ENCODE results near the gene CABP7. TPM values are rescaled to one million over a fixed set of nuclear protein-coding genes. Genes with fewer than 3 reads are reported as not detected.

Gene CABP7
- total and polyA plus RNA-seq, 2 experiments from 2014 or later: 0.16 TPM; not detected in 1

- TF ChIP-seq EZH2phosphoT487 (IDR thresholded peaks at IDR 0.05; ENCODE audit: low read depth, severe bottlenecking, unreplicated experiment) (no peak), CTCF (IDR thresholded peaks at IDR 0.05; ENCODE audit: poor library complexity) (no peak), EZH2 (IDR thresholded peaks at IDR 0.05; ENCODE audit: borderline replicate concordance) (no peak)
- DNase-seq (ENCODE audit: low spot score): no peak
Observed at GRCh38 chr22:29755889-29756288, 36.1 kb downstream of the CABP7 start.

GRCh38 chr22:29756341-29756740, 36.5 kb downstream of the CABP7 start:
- TF ChIP-seq CTCF (IDR thresholded peaks at IDR 0.05; ENCODE audit: poor library complexity): no peak
- no peak for TF ChIP-seq EZH2phosphoT487 (IDR thresholded peaks at IDR 0.05; ENCODE audit: low read depth, severe bottlenecking, unreplicated experiment)
- TF ChIP-seq EZH2 (IDR thresholded peaks at IDR 0.05; ENCODE audit: borderline replicate concordance): no peak
- Histone ChIP-seq H3K4me3 (no peak overlapping the region), H3K4me1 (ENCODE audit: insufficient read depth) (no peaks in the 10 kb centered on the region), H2AFZ (no peak overlapping the region), H3K9me2 (replicated peaks; ENCODE audit: insufficient read depth) (no peaks in the 10 kb centered on the region), H3K79me2 (no peaks in the 10 kb centered on the region), H3K4me2 (no peak overlapping the region), H3K9me3 (ENCODE audit: low read depth) (no peaks in the 10 kb centered on the region), H3K27ac (no peak overlapping the region), H4K20me1 (ENCODE audit: insufficient read depth, poor library complexity, severe bottlenecking) (no peaks in the 10 kb centered on the region), H3K27me3 (no peaks in the 10 kb centered on the region), H3K36me3 (replicated peaks; ENCODE audit: insufficient read depth, low read depth) (no peaks in the 10 kb centered on the region)
- WGBS (ENCODE audit: low lambda C conversion rate, missing lambda C conversion rate): 84% methylated on average over 7 of the region's 7 CpGs
- DNase-seq (ENCODE audit: low spot score): no peak

More at GRCh38 chr22:29755889-29756288, 36.1 kb downstream of the CABP7 start:
- H3K9me3 ChIP-seq (ENCODE audit: low read depth): no peaks in the 10 kb centered on the region
- no peak overlapping the region for H3K27ac ChIP-seq
- WGBS (ENCODE audit: low lambda C conversion rate, missing lambda C conversion rate): 88% methylated on average over 9 of the region's 9 CpGs
- H3K4me3 ChIP-seq: no peak overlapping the region
- no peaks in the 10 kb centered on the region for H4K20me1 ChIP-seq (ENCODE audit: insufficient read depth, poor library complexity, severe bottlenecking)
- H3K9me2 ChIP-seq (replicated peaks; ENCODE audit: insufficient read depth): no peaks in the 10 kb centered on the region
- no peaks in the 10 kb centered on the region for H3K36me3 ChIP-seq (replicated peaks; ENCODE audit: insufficient read depth, low read depth)
- no peaks in the 10 kb centered on the region for H3K4me1 ChIP-seq (ENCODE audit: insufficient read depth)
- H3K4me2 ChIP-seq: no peak overlapping the region
- H2AFZ ChIP-seq: no peak overlapping the region
- H3K27me3 ChIP-seq: no peaks in the 10 kb centered on the region
- no peaks in the 10 kb centered on the region for H3K79me2 ChIP-seq

GRCh38 chr22:29757096-29757495, 37.3 kb downstream of the CABP7 start:
- H3K9me2 ChIP-seq (replicated peaks; ENCODE audit: insufficient read depth): no peaks in the 10 kb centered on the region
- no peaks in the 10 kb centered on the region for H3K36me3 ChIP-seq (replicated peaks; ENCODE audit: insufficient read depth, low read depth)
- no peaks in the 10 kb centered on the region for H3K9me3 ChIP-seq (ENCODE audit: low read depth)
- TF ChIP-seq EZH2phosphoT487 (IDR thresholded peaks at IDR 0.05; ENCODE audit: low read depth, severe bottlenecking, unreplicated experiment): no peak
- TF ChIP-seq CTCF (IDR thresholded peaks at IDR 0.05; ENCODE audit: poor library complexity): no peak
- TF ChIP-seq EZH2 (IDR thresholded peaks at IDR 0.05; ENCODE audit: borderline replicate concordance): no peak
- H3K79me2 ChIP-seq: no peaks in the 10 kb centered on the region
- DNase-seq (ENCODE audit: low spot score): no peak
- no peak overlapping the region for H3K4me2 ChIP-seq
- no peaks in the 10 kb centered on the region for H3K4me1 ChIP-seq (ENCODE audit: insufficient read depth)
- WGBS (ENCODE audit: low lambda C conversion rate, missing lambda C conversion rate): 88% methylated on average over 3 of the region's 3 CpGs
- H3K27ac ChIP-seq: no peak overlapping the region
- H4K20me1 ChIP-seq (ENCODE audit: insufficient read depth, poor library complexity, severe bottlenecking): no peaks in the 10 kb centered on the region
- no peak overlapping the region for H2AFZ ChIP-seq
- H3K27me3 ChIP-seq: no peaks in the 10 kb centered on the region
- H3K4me3 ChIP-seq: no peak overlapping the region
